Endothelial cell (in vitro differentiated cells): Measurements from ENCODE around the gene TMEM120A. TPM values are rescaled to one million over a fixed set of nuclear protein-coding genes. Genes with fewer than 3 reads are reported as not detected.
A peak's percentile ranks its signal among the peaks of the same experiment; 100 is the strongest.

Experiments
- DNase-seq: peaks from one replicate; pipeline ENCODE4 v3.0.0; 2021; ENCODE audit warnings: low spot score
- H3K27ac Mint-ChIP-seq: one replicate; pipeline ENCODE4 v1.8.0; 2021; ENCODE audit warnings: mixed read lengths, inconsistent platforms; ENCODE audit not compliant: unreplicated experiment
- H3K27me3 Mint-ChIP-seq: one replicate; pipeline ENCODE4 v1.8.0; 2021; ENCODE audit warnings: mild to moderate bottlenecking, moderate library complexity, mixed read lengths, inconsistent platforms; ENCODE audit not compliant: unreplicated experiment
- H3K36me3 Mint-ChIP-seq: one replicate; pipeline ENCODE4 v1.8.0; 2021; ENCODE audit warnings: mild to moderate bottlenecking, low read depth, mixed read lengths, inconsistent platforms; ENCODE audit not compliant: unreplicated experiment
- H3K4me1 Mint-ChIP-seq: one replicate; pipeline ENCODE4 v1.8.0; 2021; ENCODE audit warnings: mild to moderate bottlenecking, mixed read lengths, inconsistent platforms; ENCODE audit not compliant: unreplicated experiment
- H3K4me3 Mint-ChIP-seq: one replicate; pipeline ENCODE4 v1.8.0; 2021; ENCODE audit warnings: mild to moderate bottlenecking, mixed read lengths, inconsistent platforms; ENCODE audit not compliant: unreplicated experiment
- H3K9me3 Mint-ChIP-seq: one replicate; pipeline ENCODE4 v1.8.0; 2021; ENCODE audit warnings: mixed read lengths, inconsistent platforms; ENCODE audit not compliant: unreplicated experiment
- total RNA-seq: library from RNA; stranded (reverse); fragmentation: NEBNext Ultra II Directional; extraction: Animal tissue kit (Norgen Biotek cat#: 25700); gene quantifications from one replicate; pipeline ENCODE4 v1.2.1, GENCODE V29; 2021; ENCODE audit not compliant: unreplicated experiment
- TF ChIP-seq, protein P1 (sequence below): fragments of 200-600 bp; sonication (generic); IDR thresholded peaks from one replicate; pipeline ENCODE4 v1.5.0; 2021; ENCODE audit warnings: antibody characterized with exemption; ENCODE audit not compliant: unreplicated experiment

Gene TMEM120A
- total RNA-seq, 1 donor from 2014 or later, result 18.2 TPM

DNA sequence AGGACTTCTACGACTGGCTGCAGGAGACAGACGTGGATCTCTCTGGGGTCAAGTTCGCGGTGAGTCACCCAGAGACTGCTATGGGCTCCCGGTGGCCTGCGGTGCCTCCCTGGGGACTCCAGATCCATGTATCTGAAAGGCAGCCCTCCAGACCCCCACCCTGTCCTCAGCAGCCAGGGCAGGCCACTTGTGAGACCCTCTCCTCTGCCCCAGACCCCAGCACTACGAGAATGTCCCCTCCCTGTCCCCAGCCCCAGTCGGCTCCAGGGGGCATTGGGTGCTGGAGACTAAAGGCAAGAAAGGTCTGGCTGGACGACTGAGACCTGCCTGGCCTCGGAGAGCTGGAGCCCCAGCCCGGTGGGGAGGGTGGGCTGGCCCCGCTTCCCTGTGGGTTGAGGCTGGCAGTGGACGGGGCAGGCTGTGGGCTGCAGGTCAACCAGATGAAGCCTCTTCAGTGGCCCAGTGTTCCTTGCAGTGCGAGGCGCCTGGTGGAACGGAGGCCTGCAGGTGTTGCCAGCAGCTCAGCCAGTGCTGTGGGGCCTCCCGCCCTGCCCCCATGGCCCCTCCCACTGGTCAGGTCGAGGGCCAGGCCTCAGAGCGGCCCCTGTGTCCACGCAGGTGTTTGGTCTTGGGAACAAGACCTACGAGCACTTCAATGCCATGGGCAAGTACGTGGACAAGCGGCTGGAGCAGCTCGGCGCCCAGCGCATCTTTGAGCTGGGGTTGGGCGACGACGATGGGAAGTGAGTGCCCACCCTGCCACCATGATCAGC, 13.8 kb downstream of the TMEM120A start:
- no peak for DNase-seq
- Mint-ChIP-seq H3K27ac (no peak overlapping the region), H3K4me3 (no peak overlapping the region), H3K9me3 (no peaks in the 10 kb centered on the region), H3K36me3 (peaks cover 5% of the 10 kb centered on the region), H3K27me3 (peaks cover 9% of the 10 kb centered on the region), H3K4me1 (no peaks in the 10 kb centered on the region)
- TF ChIP-seq, protein P1, sequence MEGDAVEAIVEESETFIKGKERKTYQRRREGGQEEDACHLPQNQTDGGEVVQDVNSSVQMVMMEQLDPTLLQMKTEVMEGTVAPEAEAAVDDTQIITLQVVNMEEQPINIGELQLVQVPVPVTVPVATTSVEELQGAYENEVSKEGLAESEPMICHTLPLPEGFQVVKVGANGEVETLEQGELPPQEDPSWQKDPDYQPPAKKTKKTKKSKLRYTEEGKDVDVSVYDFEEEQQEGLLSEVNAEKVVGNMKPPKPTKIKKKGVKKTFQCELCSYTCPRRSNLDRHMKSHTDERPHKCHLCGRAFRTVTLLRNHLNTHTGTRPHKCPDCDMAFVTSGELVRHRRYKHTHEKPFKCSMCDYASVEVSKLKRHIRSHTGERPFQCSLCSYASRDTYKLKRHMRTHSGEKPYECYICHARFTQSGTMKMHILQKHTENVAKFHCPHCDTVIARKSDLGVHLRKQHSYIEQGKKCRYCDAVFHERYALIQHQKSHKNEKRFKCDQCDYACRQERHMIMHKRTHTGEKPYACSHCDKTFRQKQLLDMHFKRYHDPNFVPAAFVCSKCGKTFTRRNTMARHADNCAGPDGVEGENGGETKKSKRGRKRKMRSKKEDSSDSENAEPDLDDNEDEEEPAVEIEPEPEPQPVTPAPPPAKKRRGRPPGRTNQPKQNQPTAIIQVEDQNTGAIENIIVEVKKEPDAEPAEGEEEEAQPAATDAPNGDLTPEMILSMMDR, result no peak

DNA sequence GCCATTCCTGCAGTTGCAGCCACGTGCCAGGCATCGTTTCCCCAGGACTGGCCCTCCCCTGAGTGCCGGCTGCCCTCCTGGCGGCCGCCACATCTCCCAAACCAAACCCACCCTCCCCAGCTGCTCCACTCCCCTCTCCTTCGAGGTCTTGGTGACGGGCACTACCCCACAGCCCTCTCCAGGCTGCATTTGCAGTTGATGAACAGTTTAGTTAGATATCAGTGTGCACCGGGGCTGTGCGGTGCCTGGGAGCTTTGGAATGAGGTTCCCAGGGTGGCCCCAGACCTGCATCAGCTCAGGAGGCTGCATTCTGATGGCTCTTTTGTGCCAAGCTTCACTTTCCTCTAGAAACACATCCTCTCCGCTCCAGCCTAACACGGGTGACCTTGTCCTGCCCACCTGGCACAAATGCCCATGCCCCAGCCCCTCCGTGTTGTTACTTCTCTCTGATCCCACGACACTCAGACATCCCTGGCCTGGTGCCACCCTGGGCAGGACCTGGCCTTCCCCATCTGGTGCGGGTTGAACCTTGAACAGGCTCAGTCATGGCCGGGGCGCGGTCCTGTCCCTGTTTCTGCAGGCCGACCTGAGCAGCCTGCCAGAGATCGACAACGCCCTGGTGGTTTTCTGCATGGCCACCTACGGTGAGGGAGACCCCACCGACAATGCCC, 14.5 kb downstream of the TMEM120A start:
- no peaks in the 10 kb centered on the region for H3K9me3 Mint-ChIP-seq
- TF ChIP-seq, protein P1, result no peak
- DNase-seq, result no peak
- no peaks in the 10 kb centered on the region for H3K4me1 Mint-ChIP-seq
- peaks cover 6% of the 10 kb centered on the region for H3K36me3 Mint-ChIP-seq
- H3K27ac Mint-ChIP-seq, result no peak overlapping the region
- peak overlapping the region; percentile 29 for H3K4me3 Mint-ChIP-seq
- H3K27me3 Mint-ChIP-seq, result peaks cover 9% of the 10 kb centered on the region

DNA sequence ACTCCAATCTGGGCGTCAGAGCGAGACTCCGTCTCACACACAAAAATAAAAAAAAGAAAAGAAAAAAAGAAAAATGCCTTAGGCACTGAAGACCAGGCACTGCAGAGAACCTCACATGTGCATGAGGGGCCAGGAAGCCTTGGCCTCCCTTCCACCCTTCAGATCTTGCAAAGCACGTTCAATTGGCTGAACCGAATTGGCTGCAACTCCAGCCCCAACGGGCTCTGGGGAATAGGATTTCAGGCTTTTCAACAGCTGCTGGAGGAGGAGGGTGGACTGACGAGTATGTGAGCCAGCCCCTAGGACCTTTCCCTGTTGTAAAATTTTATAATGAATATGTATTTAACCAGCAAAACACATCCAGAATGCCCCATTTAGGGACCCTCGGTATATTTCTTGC, 16.7 kb downstream of the TMEM120A start:
- H3K27ac Mint-ChIP-seq, result no peak overlapping the region

DNA sequence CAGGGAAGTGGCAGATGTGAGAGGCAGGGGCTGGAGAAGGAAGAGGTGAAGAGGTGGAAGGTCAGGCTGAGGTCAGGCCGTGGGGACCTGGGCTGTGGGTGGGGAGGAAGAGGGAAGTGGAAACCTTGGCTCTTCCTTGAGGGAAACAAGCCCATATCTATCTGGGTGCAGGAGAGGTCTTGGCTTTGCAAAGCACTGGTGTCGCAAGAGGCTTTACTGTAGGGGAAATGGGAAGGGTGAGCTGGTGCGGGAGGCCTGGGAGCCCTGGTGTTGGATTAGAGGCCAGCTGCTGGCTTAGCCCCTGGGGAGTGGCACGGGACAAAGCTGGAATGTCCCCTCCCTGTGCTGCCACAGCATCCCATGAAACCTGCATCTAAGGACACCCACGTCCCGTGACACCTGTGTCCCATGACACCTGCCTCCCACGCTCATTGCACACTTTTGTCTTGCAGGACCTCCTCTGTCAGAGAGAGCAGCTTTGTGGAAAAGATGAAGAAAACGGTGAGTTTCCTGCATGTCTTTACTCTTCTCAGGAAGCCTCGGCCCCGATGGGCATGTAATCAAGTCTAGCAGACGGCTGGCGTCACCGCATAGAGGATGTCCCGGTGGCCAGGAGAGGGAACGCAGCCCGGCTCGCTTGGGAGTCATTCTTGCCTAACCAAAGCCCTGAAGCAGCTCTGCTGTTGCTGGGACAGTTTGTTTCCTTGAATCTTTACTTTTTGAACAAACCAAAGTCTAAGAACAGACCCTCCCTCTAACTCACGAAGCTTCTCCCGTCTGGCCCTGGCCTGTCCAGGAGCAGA, 22.2 kb downstream of the TMEM120A start:
- Mint-ChIP-seq H3K9me3 (no peaks in the 10 kb centered on the region), H3K36me3 (peaks cover 4% of the 10 kb centered on the region), H3K4me3 (no peak overlapping the region), H3K27me3 (peaks cover 5% of the 10 kb centered on the region), H3K4me1 (peaks cover 20% of the 10 kb centered on the region), H3K27ac (peak overlapping the region; percentile 22)
- TF ChIP-seq, protein P1, result peak; percentile 24
- peak; percentile 65 for DNase-seq

More for the DNA sequence above, 16.7 kb downstream of the TMEM120A start:
- no peaks in the 10 kb centered on the region for H3K9me3 Mint-ChIP-seq
- TF ChIP-seq, protein P1, result no peak
- no peaks in the 10 kb centered on the region for H3K4me1 Mint-ChIP-seq
- H3K27me3 Mint-ChIP-seq, result peaks cover 9% of the 10 kb centered on the region
- no peak overlapping the region for H3K4me3 Mint-ChIP-seq
- no peak for DNase-seq
- H3K36me3 Mint-ChIP-seq, result peaks cover 9% of the 10 kb centered on the region
